PC-3 (cell line): Measurements from ENCODE around the gene TSPAN32.

Experiments used
- EZH2 ChIP-seq: fragments of 300-600 bp; sonication (generic); IDR thresholded peaks from one replicate; pipeline ENCODE4 v1.6.1; 2017; ENCODE audit warnings: antibody characterized with exemption, mild to moderate bottlenecking, low read length; ENCODE audit not compliant: unreplicated experiment
- TF ChIP-seq, protein P1 (sequence below): fragments of 300-600 bp; sonication (generic); conservative IDR thresholded peaks from 2 replicates; pipeline ENCODE4 v1.5.1; 2017; ENCODE audit warnings: antibody characterized with exemption, low read depth, mild to moderate bottlenecking, low read length

DNA sequence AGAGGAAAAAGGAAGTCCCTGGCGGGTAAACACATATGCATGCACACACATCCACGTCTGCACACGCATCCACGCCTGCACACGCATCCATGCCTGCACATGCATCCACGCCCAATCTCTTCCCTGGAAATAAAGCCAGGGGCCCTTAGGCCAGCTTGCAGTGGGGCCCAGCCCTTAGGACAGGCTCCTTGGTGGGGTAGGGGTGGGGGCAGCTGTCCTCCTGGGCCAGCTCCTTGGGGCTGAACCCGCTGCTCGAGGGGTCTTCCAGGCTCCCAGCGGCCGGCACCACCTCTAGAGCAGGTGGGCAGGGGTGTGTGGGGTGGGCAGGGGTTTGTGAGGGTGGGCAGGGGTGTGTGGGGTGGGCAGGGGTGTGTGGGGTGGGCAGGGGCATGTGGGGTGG, 2.0 kb upstream of the TSPAN32 start:
- TF ChIP-seq, protein P1, sequence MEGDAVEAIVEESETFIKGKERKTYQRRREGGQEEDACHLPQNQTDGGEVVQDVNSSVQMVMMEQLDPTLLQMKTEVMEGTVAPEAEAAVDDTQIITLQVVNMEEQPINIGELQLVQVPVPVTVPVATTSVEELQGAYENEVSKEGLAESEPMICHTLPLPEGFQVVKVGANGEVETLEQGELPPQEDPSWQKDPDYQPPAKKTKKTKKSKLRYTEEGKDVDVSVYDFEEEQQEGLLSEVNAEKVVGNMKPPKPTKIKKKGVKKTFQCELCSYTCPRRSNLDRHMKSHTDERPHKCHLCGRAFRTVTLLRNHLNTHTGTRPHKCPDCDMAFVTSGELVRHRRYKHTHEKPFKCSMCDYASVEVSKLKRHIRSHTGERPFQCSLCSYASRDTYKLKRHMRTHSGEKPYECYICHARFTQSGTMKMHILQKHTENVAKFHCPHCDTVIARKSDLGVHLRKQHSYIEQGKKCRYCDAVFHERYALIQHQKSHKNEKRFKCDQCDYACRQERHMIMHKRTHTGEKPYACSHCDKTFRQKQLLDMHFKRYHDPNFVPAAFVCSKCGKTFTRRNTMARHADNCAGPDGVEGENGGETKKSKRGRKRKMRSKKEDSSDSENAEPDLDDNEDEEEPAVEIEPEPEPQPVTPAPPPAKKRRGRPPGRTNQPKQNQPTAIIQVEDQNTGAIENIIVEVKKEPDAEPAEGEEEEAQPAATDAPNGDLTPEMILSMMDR: no peak
- no peak for TF ChIP-seq EZH2
